DMS53 treated with DMSO at 0.1 percent for 48 hours (cell line): ENCODE measurements around the gene FRMD6.
"Not testable (repeated sequence)": the region's sequence is repeated elsewhere in the genome, so short reads cannot be mapped to it uniquely, and the experiment has no call there.

Experiments
- DNase-seq: peaks from one replicate; lab custom pipeline; 2025; ENCODE audit not compliant: unreplicated experiment; lab: John Stamatoyannopoulos, UW

Gene FRMD6

GRCh38 chr14:51717766-51718165 is 66.1 kb downstream of the FRMD6 start:
- DNase-seq = no peak

GRCh38 chr14:51719955-51720354 is 68.2 kb downstream of the FRMD6 start:
- no peak for DNase-seq

GRCh38 chr14:51723990-51724389 is 72.3 kb downstream of the FRMD6 start:
- DNase-seq = no peak

GRCh38 chr14:51724650-51725049 is 72.9 kb downstream of the FRMD6 start:
- no peak for DNase-seq

GRCh38 chr14:51725061-51725460 is 73.4 kb downstream of the FRMD6 start:
- no peak for DNase-seq

- DNase-seq = no peak
These were observed 74.6 kb downstream of the FRMD6 start for GRCh38 chr14:51726166-51726899.

- DNase-seq = no peak
These were observed 75.8 kb downstream of the FRMD6 start for GRCh38 chr14:51727526-51727925.

- DNase-seq = no peak
These were observed 78.4 kb downstream of the FRMD6 start for GRCh38 chr14:51730098-51730497.

- no peak for DNase-seq
These were observed 79.0 kb downstream of the FRMD6 start for GRCh38 chr14:51730684-51731083.

GRCh38 chr14:51732494-51733112 is 80.9 kb downstream of the FRMD6 start:
- DNase-seq = no peak

- DNase-seq = no peak
These were observed 81.4 kb downstream of the FRMD6 start for GRCh38 chr14:51733147-51733546.

GRCh38 chr14:51735851-51736250 is 84.1 kb downstream of the FRMD6 start:
- no peak for DNase-seq

GRCh38 chr14:51738754-51739153 is 87.0 kb downstream of the FRMD6 start:
- DNase-seq = no peak

- DNase-seq = no peak
These were observed 91.9 kb downstream of the FRMD6 start for GRCh38 chr14:51743588-51744000.

GRCh38 chr14:51744372-51745130 is 92.8 kb downstream of the FRMD6 start:
- no peak for DNase-seq

- not testable (repeated sequence) for DNase-seq
These were observed 95.1 kb downstream of the FRMD6 start for GRCh38 chr14:51746823-51747222.

GRCh38 chr14:51750542-51750941 is 98.8 kb downstream of the FRMD6 start:
- no peak for DNase-seq

GRCh38 chr14:51751611-51752345 is 100.1 kb downstream of the FRMD6 start:
- peak; percentile 10 for DNase-seq

GRCh38 chr14:51757756-51758155 is 106.0 kb downstream of the FRMD6 start:
- DNase-seq = not testable (repeated sequence)

- no peak for DNase-seq
These were observed 108.2 kb downstream of the FRMD6 start for GRCh38 chr14:51759950-51760349.

GRCh38 chr14:51765726-51766125 is 114.0 kb downstream of the FRMD6 start:
- DNase-seq = not testable (repeated sequence)
